Activated CD4-positive, alpha-beta T cell treated with anti-CD3 and anti-CD28 coated beads, Interleukin-10, Interleukin-2, amounts not matched to agents 100 ng/mL and 50 ng/mL, durations not matched to agents 16 hours and 8 hours (primary cell): ENCODE results near the gene TRNT1.

Experiments
- DNase-seq: peaks from one replicate; pipeline ENCODE4 v3.0.0-alpha.2; 2020

Gene TRNT1

DNA sequence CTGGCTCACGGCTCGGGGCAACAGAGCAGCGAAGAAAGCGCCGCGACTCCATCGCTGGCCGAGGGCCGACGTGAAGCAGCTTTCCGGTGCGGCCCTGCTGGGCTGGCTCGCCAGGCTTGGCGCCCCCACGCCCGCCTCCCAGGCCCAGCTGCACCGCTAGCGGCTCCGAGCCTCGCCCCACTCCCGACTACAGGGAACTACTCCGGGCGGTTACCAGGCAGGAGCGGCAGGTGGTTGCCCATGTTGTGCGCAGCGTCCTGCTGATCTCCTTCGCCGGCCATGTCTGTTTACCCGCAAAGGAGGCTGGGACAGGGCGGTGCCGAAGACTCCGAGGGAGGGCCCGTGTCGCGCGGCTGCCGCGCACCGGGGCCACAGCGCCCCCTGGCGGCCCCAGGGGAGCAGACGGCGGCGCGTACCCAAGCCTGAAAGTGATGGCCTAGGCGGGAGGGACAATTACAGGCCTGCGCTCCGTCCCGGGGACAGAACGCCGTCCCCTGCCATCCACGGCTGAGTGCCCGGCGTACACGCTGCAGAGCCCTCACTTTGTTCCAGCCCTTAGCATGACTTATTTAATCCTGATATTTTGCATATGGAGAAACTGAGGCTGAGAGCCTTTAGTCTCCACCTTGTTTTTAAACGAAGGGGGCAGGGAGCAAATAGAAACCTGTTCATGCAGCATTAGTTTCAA lies 52.8 kb downstream of the TRNT1 start, which contains the start of gene CRBN:
Gene CRBN (minus strand): TSS at position 285 of the 688 bp plus-strand sequence. CDS start 4 bp downstream, at position 281.
- peak; percentile 92 for DNase-seq

DNA sequence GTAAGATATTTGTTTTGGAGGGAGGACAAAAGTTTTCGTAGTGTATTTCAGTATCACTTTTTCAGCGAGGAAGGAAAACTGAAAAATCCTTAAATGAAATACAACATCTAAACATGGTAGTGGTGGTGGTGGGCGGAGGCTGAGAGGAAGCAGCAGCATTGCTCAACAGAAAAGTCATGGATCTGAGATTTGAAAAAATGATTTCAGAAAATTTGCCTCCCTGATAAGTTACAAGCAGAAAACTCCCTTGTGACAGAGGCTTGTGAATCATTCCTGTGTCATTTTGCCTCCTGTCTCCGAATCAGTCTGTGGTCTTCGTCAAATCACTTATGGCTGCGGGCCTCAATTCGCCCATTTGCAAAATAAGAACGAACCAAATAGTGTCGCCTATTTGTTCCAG lies 53.7 kb downstream of the TRNT1 start:
- no peak for DNase-seq

DNA sequence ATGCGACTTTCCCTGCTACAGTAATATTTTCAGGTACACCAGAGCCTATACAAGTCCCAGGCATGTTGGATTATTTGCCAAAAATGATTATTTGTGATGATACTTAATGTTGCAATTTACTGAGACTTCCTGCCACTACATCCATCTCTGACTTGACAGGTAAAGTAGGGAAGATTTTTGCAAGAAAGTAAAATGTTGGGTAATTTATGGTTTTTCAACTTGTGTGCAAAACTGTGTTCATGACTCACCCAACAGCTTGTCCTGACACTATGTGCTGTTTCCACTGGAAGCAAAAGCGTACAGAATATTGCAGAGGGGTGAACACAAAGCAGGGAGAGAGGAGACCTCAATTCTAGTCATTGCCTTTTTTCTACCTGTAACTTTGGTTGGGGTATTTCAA lies 58.1 kb downstream of the TRNT1 start:
- no peak for DNase-seq

DNA sequence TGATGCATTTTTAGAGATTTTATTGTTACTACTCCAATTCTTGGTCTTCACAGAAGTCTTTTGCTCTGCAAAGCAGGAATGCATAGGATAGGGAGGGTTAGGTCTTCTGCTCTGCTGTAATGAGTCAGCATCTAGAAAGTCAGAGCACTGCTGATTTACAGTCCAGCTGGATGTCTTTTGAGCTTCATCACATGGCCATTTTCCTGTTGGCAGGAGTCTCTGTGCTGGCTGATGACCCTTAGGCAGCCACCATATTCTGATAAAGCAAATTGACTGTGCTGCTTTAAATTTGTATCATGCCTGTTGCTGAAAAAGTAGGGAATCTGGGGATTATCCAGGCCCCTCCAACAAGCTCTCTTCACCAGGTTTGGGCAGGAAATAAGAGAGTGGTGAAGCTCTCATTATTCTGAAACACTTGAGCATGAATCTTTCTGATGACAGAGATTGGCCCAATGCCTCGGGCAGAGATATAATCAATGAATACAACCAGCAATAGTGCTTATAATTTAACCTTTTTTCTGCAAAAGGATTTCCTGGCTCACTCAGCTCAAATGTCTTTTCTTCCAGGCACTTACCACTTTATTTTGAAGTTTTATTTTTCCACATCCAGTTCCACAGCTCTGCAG lies 62.5 kb downstream of the TRNT1 start:
- DNase-seq = no peak

DNA sequence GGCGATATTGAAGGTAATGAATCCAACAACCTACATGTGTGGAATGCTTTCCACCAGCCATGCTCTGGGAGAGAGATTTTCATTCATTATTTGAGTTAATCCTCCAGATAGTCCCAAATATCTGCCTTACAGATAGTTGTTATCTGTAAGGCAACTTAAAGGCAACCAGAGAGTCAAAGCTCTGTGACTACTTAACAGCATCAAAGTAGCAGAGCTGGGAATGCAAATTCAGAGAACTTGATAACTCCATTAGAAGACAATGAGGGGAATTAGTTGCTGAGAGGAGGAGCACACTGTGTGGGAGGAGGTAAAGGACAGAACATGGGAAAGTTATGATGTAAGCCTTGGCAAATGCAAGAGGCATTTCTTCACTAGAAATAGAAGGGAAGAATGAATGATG lies 63.2 kb downstream of the TRNT1 start:
- DNase-seq = no peak

DNA sequence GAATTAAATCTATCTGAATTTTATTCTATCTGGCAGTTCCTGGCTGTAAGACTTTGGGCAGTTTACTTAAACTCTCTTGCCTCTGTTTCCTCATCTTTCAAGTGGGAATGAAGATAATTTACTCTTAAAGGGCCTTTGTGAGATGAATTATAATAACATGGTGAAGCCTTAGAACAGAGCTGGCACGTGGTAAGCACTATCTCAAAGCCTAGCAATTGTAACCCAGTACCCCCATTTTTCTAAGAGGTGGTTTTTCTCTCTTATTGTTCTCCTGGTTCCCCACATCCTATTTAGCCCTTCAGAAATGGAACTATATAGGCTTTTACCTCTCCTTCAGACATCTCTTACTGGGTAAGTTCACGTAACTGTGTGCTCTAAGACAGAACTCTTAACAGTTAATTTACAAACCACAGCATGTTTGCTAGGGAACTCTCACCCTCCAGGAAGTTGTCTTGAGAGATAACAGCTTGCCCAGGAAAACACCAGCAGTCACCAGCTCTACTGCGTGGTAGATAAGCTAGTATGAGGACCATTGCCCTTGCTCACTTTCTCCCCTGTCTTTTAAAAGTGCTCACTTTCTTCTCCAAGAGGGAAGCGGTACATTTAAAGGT lies 65.0 kb downstream of the TRNT1 start:
- DNase-seq = peak; percentile 20

DNA sequence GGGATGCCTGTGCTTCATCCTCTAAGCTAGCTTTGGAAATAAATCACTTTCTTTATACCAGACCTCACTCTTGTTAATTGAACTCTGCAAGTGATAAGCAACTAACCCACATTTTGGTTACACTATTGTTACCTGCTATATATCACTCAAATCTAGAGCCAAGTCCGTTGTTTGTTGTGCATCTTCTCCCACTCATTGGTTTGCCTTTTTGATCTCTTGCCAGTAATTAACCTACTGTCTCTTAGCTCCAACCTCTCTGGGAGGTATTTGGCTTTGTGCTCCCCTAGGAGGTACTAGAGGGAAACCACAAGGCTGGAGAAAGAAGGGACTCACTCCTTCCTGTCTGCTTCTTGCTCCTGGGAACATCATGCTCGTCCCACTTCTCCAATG lies 65.5 kb downstream of the TRNT1 start:
- DNase-seq = no peak

DNA sequence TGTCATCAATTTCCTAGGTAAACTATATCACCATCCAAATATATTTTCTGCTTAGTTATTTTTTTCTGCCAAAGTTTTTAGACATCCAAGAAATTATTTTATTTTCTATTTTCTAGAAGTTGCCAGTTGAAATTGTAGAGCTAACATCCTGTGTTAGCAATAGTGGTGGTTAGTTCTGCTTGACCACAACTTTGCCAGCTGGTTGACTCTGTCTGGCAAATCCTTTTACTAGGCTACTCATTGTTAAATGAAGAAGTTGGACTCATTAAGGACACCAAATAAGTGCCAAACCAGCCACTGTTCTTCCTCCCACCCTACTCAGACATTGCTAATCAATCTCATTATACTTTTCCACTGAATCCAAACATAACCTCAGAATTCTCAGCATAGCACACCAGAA lies 68.1 kb downstream of the TRNT1 start:
- DNase-seq = no peak

DNA sequence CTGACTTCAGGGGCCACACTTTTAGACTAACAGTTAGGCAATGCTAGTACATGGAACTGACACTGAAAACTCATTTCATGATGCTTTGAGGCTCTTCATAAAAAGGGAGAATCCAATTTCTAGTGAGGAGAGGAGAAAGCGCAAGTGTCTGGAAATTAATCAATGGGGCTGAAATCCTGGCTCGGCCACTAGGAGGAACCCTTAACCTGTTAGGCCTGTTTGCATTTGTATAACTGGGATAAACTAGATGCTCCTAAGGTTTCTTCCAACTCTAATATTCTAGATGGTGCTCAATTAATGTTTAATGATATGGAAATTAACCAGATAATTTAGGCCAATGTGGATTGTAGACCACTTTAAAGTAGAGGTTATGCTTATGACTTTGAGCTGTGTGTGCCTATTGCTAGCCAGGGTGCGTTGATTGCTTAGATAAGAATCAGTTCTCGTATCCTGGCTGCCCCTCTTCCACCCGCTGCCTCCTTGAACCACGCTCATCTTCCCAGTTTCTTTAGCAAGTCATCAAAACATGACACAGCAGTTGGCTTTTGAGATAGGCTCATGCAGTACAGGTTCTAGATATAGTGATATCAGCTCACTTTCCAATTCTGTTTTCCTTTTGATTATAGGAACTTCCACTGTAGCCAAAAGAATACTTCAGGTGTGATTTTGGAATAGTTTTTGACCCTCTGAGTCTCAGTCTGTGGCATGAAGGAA lies 69.6 kb downstream of the TRNT1 start:
- DNase-seq = peak; percentile 16
